ENCODE data around the gene PIEZO1. TPM values are rescaled to one million over a fixed set of nuclear protein-coding genes. Genes with fewer than 3 reads are reported as not detected.
A peak's percentile ranks its signal among the peaks of the same experiment; 100 is the strongest.

The PIEZO1 gene
- total and polyA plus RNA-seq, 2 donors (not counting 1 experiment from before 2014, with no cell fraction given) = 94.5 to 313 TPM

- H4K20me1 ChIP-seq (ENCODE audit: control insufficient read depth, extremely low read depth, insufficient read depth, low read length) = no peaks in the 10 kb centered on the region
- no peaks in the 10 kb centered on the region for H3K36me3 ChIP-seq (ENCODE audit: control insufficient read depth, insufficient read depth, low read length)
- no peaks in the 10 kb centered on the region for H3K9me3 ChIP-seq (ENCODE audit: control insufficient read depth, insufficient read depth, low read depth, low read length)
- H3K4me1 ChIP-seq (ENCODE audit: control insufficient read depth, extremely low read depth, insufficient read depth, low read length) = peaks cover 7% of the 10 kb centered on the region
- H3K79me2 ChIP-seq (ENCODE audit: control insufficient read depth, insufficient read depth, low read length) = peaks cover 14% of the 10 kb centered on the region
- no peak overlapping the region for H2AFZ ChIP-seq (ENCODE audit: low read length)
- H3K4me2 ChIP-seq (ENCODE audit: extremely low read depth, insufficient read depth, low read length) = no peak overlapping the region
- no peak overlapping the region for H3K4me3 ChIP-seq (replicated peaks in 1 of 4; ENCODE audit: control extremely low read depth in 1 of 4, insufficient read depth in 1 of 4, low read depth in 3 of 4, low read length in 4 of 4)
- DNase-seq (ENCODE audit: low read depth in 2 of 2) = no peak
- TF ChIP-seq CTCF (conservative IDR thresholded peaks at IDR 0.05 in 1 of 2, IDR thresholded peaks at IDR 0.05 in 1 of 2; ENCODE audit: low read depth in 1 of 2, low read length in 2 of 2) (no peak), EZH2 (IDR thresholded peaks at IDR 0.05; ENCODE audit: low read length, missing control alignments) (no peak)
- no peaks in the 10 kb centered on the region for H3K27me3 ChIP-seq (ENCODE audit: control insufficient read depth, insufficient read depth, low read length)
- no peak overlapping the region for H3K27ac ChIP-seq (ENCODE audit: insufficient read depth, low read length)
- H3K9ac ChIP-seq (ENCODE audit: insufficient read depth, low read length) = no peak overlapping the region
Measured at GRCh38 chr16:88787579-88788314, 2.7 kb upstream of the PIEZO1 start.

DNA sequence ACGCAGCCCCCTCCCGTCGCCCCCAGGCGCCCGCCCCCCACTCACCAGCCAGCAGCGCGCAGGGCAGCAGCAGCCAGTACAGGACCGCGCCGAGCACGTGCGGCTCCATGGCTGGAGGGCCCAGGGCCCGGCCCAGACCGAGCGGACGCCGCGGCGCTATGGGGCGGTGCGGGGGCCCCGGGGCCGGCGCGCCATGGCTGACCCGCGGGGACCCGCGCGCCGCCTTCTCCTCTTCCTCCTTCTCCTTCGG lies 239 bp downstream of the PIEZO1 start:
- Histone ChIP-seq H3K4me2 (ENCODE audit: extremely low read depth, insufficient read depth, low read length) (no peak overlapping the region), H3K9me3 (ENCODE audit: control insufficient read depth, insufficient read depth, low read depth, low read length) (no peaks in the 10 kb centered on the region), H3K27me3 (ENCODE audit: control insufficient read depth, insufficient read depth, low read length) (no peaks in the 10 kb centered on the region), H3K4me1 (ENCODE audit: control insufficient read depth, extremely low read depth, insufficient read depth, low read length) (peaks cover 32% of the 10 kb centered on the region), H2AFZ (ENCODE audit: low read length) (no peak overlapping the region), H4K20me1 (ENCODE audit: control insufficient read depth, extremely low read depth, insufficient read depth, low read length) (peaks cover 1% of the 10 kb centered on the region), H3K36me3 (ENCODE audit: control insufficient read depth, insufficient read depth, low read length) (peaks cover 1% of the 10 kb centered on the region), H3K27ac (ENCODE audit: insufficient read depth, low read length) (peak overlapping the region; percentile 83), H3K79me2 (ENCODE audit: control insufficient read depth, insufficient read depth, low read length) (peaks cover 43% of the 10 kb centered on the region), H3K9ac (ENCODE audit: insufficient read depth, low read length) (peak overlapping the region; percentile 86), H3K4me3 (replicated peaks in 1 of 4; ENCODE audit: control extremely low read depth in 1 of 4, insufficient read depth in 1 of 4, low read depth in 3 of 4, low read length in 4 of 4) (peak overlapping the region in 2 of 4 experiments; percentile 76 to 83)
- TF ChIP-seq CTCF (conservative IDR thresholded peaks at IDR 0.05 in 1 of 2, IDR thresholded peaks at IDR 0.05 in 1 of 2; ENCODE audit: low read depth in 1 of 2, low read length in 2 of 2) (no peak), EZH2 (IDR thresholded peaks at IDR 0.05; ENCODE audit: low read length, missing control alignments) (no peak)
- DNase-seq (ENCODE audit: low read depth in 2 of 2) = no peak

- Histone ChIP-seq H3K27ac (ENCODE audit: insufficient read depth, low read length) (peak overlapping the region; percentile 83), H3K36me3 (ENCODE audit: control insufficient read depth, insufficient read depth, low read length) (peaks cover 1% of the 10 kb centered on the region), H3K4me1 (ENCODE audit: control insufficient read depth, extremely low read depth, insufficient read depth, low read length) (peaks cover 35% of the 10 kb centered on the region), H3K9ac (ENCODE audit: insufficient read depth, low read length) (peak overlapping the region; percentile 86), H2AFZ (ENCODE audit: low read length) (no peak overlapping the region), H4K20me1 (ENCODE audit: control insufficient read depth, extremely low read depth, insufficient read depth, low read length) (peaks cover 1% of the 10 kb centered on the region), H3K27me3 (ENCODE audit: control insufficient read depth, insufficient read depth, low read length) (no peaks in the 10 kb centered on the region), H3K4me3 (replicated peaks in 1 of 4; ENCODE audit: control extremely low read depth in 1 of 4, insufficient read depth in 1 of 4, low read depth in 3 of 4, low read length in 4 of 4) (peak overlapping the region; percentile 65 to 97 (median 80)), H3K4me2 (ENCODE audit: extremely low read depth, insufficient read depth, low read length) (peak overlapping the region; percentile 79), H3K9me3 (ENCODE audit: control insufficient read depth, insufficient read depth, low read depth, low read length) (no peaks in the 10 kb centered on the region), H3K79me2 (ENCODE audit: control insufficient read depth, insufficient read depth, low read length) (peaks cover 48% of the 10 kb centered on the region)
- TF ChIP-seq EZH2 (IDR thresholded peaks at IDR 0.05; ENCODE audit: low read length, missing control alignments) (no peak), CTCF (conservative IDR thresholded peaks at IDR 0.05 in 1 of 2, IDR thresholded peaks at IDR 0.05 in 1 of 2; ENCODE audit: low read depth in 1 of 2, low read length in 2 of 2) (peak; percentile 55 to 56)
- peak; percentile 75 to 85 for DNase-seq (ENCODE audit: low read depth in 2 of 2)
Measured at GRCh38 chr16:88784074-88784855, 755 bp downstream of the PIEZO1 start.

Data from fibroblast of lung (primary cell).